Stimulated activated CD4-positive, alpha-beta T cell treated with anti-CD3 and anti-CD28 coated beads, Interleukin-4, amount 100 ng/mL, for 48 hours (primary cell): ENCODE data around the gene TRDMT1.

Experiments
- DNase-seq, 2 donors: peaks; one replicate each; pipeline ENCODE4 v3.0.0-alpha.2; 2020; ENCODE audit warnings: low read depth in 2 of 2

Gene TRDMT1

GRCh38 chr10:17100586-17100985, 100.9 kb downstream of the TRDMT1 start:
- DNase-seq, result no peak

DNA sequence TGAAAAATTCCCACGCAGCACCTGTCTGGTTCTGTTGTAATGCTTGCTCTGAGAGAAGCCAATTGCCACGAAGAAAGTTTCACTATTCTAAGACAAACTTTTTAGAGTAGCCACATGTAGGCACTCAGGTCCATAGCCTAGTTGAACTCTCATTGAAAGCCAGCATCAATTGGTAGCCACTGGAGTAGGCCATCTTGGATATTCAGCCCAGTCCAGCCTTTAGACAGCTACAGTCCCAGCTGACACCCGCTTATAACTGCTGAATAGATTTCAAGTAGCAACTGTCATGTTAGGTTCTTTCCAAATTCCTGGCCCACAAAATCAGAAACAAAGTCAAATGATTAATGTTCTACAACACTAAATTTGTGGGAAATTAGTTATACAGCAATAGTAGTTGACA, 103.5 kb downstream of the TRDMT1 start:
- DNase-seq, result no peak
